Glutamatergic neuron (in vitro differentiated cells): Measurements from ENCODE around the gene AHDC1. TPM values are rescaled to one million over a fixed set of nuclear protein-coding genes. Genes with fewer than 3 reads are reported as not detected.

ENCODE experiments used
- DNase-seq: peaks from one replicate; pipeline ENCODE4 v3.0.0; 2022
- H3K27ac Mint-ChIP-seq: one replicate; pipeline ENCODE4 v1.8.0; 2020; ENCODE audit warnings: mild to moderate bottlenecking, mixed read lengths, inconsistent platforms; ENCODE audit not compliant: unreplicated experiment
- H3K27me3 Mint-ChIP-seq: one replicate; pipeline ENCODE4 v1.8.0; 2020; ENCODE audit warnings: mild to moderate bottlenecking, moderate library complexity, mixed read lengths, inconsistent platforms; ENCODE audit not compliant: unreplicated experiment
- H3K36me3 Mint-ChIP-seq: one replicate; pipeline ENCODE4 v1.8.0; 2020; ENCODE audit warnings: mild to moderate bottlenecking, mixed read lengths, inconsistent platforms; ENCODE audit not compliant: unreplicated experiment
- H3K4me1 Mint-ChIP-seq: one replicate; pipeline ENCODE4 v1.8.0; 2020; ENCODE audit warnings: mild to moderate bottlenecking, low read depth, mixed read lengths, inconsistent platforms; ENCODE audit not compliant: unreplicated experiment
- H3K4me3 Mint-ChIP-seq: one replicate; pipeline ENCODE4 v1.8.0; 2020; ENCODE audit warnings: mild to moderate bottlenecking, mixed read lengths, inconsistent platforms; ENCODE audit not compliant: unreplicated experiment
- H3K9me3 Mint-ChIP-seq: one replicate; pipeline ENCODE4 v1.8.0; 2020; ENCODE audit warnings: mild to moderate bottlenecking, moderate library complexity, mixed read lengths, inconsistent platforms; ENCODE audit not compliant: unreplicated experiment
- CTCF ChIP-seq: fragments of 200-600 bp; sonication (generic); IDR thresholded peaks from one replicate; pipeline ENCODE4 v1.5.0; 2021; ENCODE audit not compliant: partially characterized antibody, unreplicated experiment
- total RNA-seq: library from RNA; stranded (reverse); fragmentation: NEBNext Ultra II Directional; extraction: Animal tissue kit (Norgen Biotek cat#: 25700); gene quantifications from one replicate; pipeline ENCODE4 v1.2.1, GENCODE V29; 2021; ENCODE audit not compliant: unreplicated experiment

AHDC1 gene
- total RNA-seq, 1 donor from 2014 or later: 131 TPM

DNA sequence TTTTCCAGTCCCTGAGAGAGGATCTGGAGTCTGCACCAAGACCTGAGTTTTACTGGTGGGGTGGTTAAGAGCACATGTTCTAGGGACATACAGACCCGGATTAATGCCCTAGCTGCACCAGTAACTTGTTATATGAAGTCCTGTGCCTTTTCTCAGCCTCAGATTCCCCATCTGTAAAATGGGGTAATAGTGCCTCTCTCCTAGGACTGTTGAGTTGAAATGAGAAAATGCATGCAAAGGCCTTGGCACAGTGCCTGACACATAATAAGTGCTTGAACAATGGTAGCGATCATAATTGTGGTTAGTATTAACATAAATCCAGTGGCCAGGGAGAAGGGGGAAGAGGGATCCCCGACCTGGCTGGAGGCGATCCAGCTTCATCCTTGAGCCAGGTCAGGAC, 12.3 kb downstream of the AHDC1 start:
- peaks cover 21% of the 10 kb centered on the region for H3K4me1 Mint-ChIP-seq
- H3K27ac Mint-ChIP-seq: peak overlapping the region; percentile 31
- no peaks in the 10 kb centered on the region for H3K36me3 Mint-ChIP-seq
- H3K9me3 Mint-ChIP-seq: peaks cover 8% of the 10 kb centered on the region
- no peak overlapping the region for H3K4me3 Mint-ChIP-seq
- no peak for TF ChIP-seq CTCF
- DNase-seq: no peak
- H3K27me3 Mint-ChIP-seq: peaks cover 5% of the 10 kb centered on the region

GRCh38 chr1:27590917-27591508, 12.9 kb downstream of the AHDC1 start:
- no peak for DNase-seq
- H3K27me3 Mint-ChIP-seq: peaks cover 5% of the 10 kb centered on the region
- H3K36me3 Mint-ChIP-seq: no peaks in the 10 kb centered on the region
- H3K4me3 Mint-ChIP-seq: no peak overlapping the region
- H3K4me1 Mint-ChIP-seq: peaks cover 22% of the 10 kb centered on the region
- TF ChIP-seq CTCF: no peak
- H3K9me3 Mint-ChIP-seq: peaks cover 8% of the 10 kb centered on the region
- peak overlapping the region; percentile 29 for H3K27ac Mint-ChIP-seq

- Mint-ChIP-seq H3K27me3 (peaks cover 5% of the 10 kb centered on the region), H3K27ac (no peak overlapping the region), H3K4me3 (no peak overlapping the region), H3K36me3 (no peaks in the 10 kb centered on the region), H3K9me3 (peaks cover 8% of the 10 kb centered on the region), H3K4me1 (peaks cover 26% of the 10 kb centered on the region)
- DNase-seq: no peak
- no peak for TF ChIP-seq CTCF
These were observed 14.0 kb downstream of the AHDC1 start for GRCh38 chr1:27589841-27590426.

GRCh38 chr1:27589441-27589840, 14.5 kb downstream of the AHDC1 start:
- peaks cover 5% of the 10 kb centered on the region for H3K27me3 Mint-ChIP-seq

More at GRCh38 chr1:27589441-27589840, 14.5 kb downstream of the AHDC1 start:
- Mint-ChIP-seq H3K36me3 (no peaks in the 10 kb centered on the region), H3K4me1 (peaks cover 26% of the 10 kb centered on the region), H3K4me3 (no peak overlapping the region), H3K27ac (no peak overlapping the region), H3K9me3 (peaks cover 8% of the 10 kb centered on the region)
- TF ChIP-seq CTCF: no peak
- DNase-seq: no peak
